GM18517 (cell line): ENCODE results near the gene HIPK2.

Experiments
- ATAC-seq: cut with Tn5 transposase; IDR thresholded peaks from one replicate; pipeline ENCODE4 v1.9.1; 2021; ENCODE audit warnings: mild to moderate bottlenecking, moderate library complexity; ENCODE audit not compliant: unreplicated experiment

The HIPK2 gene

DNA sequence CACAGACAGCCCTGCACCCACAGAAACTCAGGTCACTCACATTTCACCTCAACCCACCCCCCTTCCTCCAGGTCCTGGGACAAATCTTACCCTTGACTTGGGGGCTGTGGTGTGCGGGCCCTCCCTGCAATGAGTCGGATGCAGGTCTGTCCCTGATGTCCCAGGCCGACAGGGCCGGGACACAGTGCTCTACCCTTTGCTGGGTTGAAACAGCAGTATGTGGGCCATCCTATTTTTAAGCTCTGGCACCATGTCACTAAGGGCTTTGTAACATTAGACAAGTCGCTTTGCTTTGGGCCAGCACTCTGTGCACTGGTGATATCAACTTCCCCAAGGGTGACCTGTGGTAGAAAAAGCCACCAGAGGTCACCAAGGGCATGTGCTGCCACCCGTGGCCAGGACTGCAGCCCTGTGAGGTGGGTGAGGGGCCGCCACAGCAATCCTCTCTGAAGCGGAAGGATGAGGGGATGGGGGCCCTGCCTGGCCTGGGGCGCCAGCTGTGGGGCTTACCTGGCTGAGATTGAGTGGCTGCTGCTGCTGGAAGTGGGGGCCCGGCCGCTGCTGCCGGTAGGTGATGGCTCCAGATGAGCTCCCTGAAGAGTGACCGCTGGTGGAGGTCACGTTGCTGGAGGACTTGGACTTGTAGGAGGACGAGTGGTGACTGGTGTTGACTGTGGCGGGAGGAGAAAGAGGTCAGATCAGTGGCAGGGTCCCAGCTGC is 203.0 kb downstream of the HIPK2 start:
- no peak for ATAC-seq

DNA sequence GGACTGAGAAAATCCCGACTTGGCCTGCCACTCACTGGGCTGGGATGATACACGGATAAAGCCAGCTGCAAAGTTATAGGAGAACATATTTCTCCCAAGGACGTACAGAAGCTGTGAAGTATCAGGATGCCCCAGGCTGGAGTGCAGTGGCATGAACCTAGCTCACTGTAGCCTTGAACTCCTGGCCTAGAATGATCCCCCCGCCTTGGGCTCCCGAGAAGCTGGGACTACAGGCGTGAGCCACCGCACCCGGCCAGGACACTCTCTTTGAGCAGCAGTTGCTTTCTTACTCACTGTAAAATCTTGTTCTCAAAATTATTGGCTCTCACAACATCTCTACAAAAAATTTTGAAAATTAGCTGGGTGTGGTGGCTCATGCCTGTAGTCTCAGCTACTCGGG is 203.9 kb downstream of the HIPK2 start:
- no peak for ATAC-seq

DNA sequence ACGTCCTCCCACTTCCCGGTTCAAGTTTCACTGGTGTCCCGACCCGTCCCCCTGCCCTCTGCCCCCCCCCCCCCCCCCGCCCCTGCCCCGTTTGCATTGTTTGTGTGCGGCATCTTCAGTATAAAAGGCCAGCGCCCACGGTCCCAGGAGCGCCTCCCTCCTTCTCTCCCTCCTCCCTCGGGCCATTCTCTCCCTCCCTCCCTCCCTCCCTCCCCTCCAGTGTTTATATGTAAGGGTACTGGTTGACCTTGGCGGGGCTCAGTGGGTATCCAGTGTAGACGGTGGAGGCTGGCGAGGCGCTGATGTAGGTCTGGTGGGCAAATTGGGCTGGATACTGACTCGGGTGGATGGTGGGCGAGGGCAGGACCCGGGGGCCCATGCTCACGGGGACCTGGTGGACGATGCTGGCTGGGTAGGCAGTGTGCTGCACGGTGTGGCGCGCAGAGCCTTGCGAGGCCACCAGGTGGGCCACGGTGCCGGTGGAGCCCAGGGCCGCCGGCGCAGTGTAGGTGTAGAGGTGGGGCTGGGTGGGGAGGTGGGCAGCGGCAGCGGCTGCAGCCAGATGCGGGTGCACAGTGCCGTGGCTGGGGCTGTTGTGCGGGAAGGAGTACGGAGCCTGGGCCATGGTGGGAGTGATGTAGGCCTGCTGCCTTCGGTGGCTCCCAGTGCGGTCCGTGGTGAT is 205.0 kb downstream of the HIPK2 start:
- ATAC-seq, result no peak

DNA sequence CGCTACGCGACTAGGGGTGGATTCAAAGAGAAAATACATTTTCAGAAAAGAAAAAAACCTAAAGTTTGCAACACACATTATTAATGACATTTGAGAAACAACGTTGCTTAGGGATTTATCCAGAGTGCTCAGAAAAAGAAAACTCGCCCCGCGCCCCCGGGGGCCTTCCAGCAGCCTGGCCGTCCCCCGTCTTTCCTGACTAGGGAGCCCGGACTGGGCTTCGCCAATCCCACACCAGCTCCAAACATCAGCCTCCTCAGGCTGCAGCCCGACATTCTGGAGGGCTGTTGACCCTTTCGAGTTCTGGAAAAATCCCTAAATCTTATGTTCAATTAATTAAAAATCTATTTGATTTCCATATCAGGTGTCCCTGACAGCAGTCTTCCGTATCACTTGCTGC is 205.7 kb downstream of the HIPK2 start:
- no peak for ATAC-seq

DNA sequence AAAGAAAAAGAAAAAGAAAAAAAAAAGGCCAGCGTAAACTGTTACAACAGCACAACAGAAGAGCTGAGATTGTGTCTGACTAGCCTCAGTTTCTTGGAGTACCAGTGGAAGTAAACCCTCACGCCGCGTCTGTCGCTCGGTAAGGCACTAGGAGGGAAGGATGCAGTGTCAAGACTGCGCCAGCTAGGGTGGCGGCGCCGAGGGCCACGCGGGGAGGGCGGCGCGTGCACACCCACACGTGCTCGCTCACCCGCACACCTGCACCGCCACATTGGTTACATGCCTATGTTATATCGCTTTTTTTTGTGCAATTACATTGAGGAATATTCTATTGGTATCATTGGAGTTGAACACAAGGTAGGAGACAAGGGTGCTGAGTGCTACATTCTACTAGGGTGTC is 206.1 kb downstream of the HIPK2 start:
- ATAC-seq, result no peak

DNA sequence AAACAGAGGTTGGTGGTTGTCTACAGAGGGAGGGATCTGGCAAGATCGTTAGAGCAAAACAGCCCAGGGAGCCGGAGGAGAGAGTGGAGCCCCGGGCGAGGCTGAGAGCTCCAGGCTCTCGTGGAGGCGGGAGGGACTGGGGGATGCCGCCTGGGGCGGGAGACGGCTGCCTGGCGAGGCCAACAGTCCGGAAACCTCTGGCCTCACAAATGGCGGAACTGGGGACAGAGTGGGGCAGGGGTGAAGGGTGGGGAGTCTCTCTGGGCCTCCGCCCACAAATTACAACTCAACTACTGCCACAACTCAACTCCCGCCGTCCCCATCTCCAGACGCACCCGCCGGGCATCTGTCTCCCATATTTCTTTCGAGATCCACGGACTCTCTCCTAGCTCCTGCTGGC is 206.6 kb downstream of the HIPK2 start:
- no peak for ATAC-seq

DNA sequence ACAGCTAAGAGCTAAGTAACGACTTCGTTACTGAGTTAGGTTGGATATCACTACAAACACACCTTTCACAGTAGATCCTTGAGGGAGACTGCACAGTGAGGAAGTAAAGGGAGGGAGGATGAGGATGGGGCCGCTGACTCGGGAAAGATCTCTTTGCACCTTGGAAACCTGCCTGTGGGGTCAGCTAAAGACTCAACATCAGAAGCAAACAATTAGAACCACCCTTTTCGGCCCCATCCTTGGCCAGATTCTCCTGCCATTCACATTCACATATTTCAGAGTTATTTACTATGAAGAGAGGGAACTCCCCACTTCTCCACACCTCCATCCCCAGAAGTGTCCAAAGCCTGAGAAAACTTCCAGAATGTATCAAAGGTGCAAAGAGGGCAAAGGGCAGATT is 207.2 kb downstream of the HIPK2 start:
- ATAC-seq, result no peak

DNA sequence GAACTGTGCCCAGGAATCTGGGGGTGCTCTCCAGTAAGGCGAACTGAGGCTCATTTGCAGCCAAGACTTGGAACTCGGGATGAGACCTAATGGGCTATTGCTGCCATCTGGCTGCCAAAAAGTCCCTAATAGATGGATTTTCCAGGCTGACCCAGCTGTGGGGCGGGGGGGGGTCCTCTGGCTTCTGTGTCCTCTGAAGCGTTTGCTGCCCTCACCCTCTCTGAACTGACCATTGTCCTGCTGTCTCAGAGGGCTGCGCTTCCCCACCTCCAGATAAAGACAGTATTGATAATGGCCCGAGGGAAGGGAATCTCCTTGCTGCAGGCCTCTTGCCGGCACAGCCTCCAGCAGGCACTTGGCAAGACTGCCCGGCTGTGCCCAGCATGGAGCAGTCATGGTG is 207.7 kb downstream of the HIPK2 start:
- ATAC-seq, result no peak

DNA sequence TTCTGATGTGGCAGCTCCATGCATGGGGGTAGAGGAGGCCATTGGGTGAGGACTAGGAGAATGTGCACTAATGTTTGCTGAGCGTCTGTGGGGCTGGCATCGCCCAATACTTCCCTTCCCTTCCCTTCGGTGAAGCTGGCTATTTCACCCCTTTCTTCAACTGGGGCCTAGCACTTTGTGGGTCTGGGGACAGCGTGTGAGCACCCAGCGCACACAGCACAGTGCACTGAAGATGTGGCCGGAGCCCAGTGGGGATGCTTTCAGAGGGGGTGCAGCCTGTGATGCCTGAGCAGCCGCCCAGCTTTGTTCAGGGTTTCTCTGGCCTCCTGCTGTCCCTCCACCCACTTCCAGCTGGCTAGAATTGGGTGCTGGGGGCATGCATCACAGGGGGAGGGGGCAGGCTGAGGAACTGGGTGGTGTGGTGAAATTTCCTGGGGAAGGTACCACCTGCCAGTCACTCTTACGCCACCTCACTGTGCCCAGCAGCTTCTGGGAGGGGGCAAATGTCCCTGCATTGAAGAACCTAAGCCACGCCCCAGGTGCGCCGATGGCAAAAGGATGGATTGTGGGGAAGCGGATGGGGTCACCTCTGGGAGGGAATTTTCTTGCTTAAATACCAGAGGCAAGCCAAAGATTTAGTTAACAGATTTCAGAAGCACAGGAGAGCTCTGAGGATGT is 208.8 kb downstream of the HIPK2 start:
- ATAC-seq, result no peak

DNA sequence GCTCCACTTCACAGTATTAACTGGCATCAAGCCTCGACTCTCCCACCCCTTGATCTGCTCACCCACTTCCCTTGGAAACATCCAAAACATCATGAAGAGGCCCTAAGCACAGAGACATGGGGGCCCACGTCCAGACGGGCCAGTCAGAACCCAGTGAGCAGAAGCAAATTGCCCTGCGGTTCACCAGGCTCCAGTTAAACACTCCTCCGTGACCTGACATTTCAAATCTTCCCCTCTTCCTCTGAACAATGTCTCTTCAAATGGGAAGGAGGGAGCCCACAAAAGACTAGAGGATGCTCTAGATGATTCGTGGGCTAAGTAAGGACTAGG is 209.5 kb downstream of the HIPK2 start:
- no peak for ATAC-seq

DNA sequence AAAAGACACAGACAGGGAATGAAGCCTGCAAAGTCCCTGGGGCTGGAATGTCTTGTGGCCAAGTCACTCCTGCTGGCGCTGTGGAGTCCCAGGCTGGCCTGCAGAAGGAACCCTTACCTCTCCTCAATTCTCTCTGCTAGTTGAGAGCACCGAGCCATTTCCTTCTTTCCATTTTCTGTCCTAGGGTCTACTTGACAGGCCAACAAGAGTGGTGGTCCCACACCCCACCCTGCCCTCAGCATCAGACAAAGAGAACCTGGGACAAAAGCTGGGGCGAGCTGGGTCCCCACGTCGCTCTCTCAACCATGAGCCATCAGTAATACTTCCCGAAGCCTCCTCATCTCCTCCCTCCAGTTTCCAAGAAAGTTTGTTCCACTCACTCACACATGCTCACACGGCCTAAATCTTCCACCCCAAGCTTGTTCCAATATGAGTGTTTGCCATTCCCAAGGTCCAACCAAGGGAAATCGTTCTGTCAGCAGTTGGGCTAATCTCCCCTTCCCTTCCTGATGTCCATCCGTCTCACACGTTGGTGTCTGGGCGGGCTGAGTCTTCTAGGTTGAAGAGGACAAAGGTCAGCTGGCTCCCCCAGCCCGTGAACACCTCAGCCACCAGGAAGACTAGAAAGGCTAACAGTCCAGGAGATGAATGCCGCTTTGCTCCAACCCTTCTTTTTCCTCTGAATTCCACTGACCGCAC is 210.0 kb downstream of the HIPK2 start:
- no peak for ATAC-seq

DNA sequence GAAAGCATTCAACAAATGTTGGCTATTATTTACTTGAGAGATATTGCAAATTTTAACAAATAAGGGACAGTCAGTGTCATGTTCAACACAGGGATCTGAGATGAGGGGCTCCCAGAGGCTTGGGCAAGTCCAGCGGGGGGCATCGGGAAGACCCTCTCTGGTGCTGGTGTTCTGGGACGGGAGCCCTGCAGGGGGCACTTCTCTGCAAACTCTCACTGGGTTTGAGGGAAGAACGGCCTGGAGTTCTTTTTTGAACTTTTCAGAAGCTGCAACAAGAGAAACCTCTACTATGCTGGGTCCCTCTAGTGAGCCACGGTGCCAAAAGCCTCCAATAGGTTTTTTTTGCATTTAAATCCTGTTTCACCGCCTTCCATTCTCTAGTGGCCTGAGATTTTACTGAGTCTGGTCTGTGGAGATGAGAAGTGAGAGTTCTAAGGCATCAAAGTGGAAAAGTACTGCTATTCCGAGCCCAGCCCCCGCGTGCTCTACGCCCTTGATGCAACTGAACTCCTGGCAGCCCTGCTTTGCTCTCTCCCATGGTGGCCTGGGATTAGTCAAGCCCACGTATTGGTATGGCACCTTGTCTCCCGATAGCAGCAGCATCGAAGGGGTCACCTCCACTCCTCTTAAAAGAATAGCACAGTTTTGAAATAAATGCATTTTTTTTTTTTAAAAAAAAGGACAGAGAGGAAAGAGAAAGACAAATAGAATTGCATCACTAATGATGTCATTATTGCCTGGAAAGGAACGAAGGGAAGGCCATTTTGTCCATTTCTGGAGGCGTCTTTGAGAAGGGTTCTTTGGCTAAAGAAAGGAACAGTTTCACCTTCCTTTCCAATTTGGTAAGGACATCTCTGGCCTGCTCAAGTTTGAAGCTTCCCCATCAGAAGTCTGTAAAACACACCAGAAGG is 210.8 kb downstream of the HIPK2 start:
- ATAC-seq, result no peak

DNA sequence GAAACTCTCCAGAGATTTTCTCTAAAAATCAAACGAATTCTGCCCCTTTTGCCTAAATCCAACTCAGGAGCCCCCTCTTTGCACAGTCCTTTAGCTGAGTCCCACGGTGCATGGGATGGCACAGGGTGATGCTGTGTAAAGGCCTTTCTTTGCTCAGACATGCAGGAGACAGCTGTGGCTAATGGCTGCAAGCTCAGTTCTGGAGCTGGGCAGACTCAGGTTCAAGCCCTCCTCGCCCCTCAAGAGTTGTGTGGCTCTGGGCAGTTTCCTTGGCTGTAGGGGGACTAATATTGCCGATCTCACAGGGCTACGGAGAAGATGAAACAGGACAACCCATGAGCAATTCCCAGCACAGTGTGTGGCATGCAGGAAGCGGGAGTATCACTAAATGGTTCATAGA is 211.7 kb downstream of the HIPK2 start:
- ATAC-seq, result no peak

DNA sequence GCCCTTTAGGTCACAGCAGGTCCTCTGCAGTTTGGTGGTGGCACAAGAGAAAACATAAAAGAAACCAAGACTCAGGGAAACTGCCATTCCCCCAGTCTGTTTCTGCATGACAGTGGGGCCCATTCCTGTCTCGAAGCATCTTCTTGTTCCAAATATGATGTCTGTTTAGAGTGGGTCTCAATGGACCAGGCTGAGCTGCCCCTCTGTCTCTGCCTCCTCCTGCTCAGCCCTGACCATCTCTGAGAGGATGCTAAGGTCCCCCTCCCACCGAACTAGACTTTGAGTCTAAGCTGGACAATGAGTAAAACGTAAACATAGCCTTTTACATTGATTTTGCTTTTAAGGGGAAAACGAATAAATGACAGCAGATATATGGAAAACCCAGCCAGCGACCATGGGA is 213.9 kb downstream of the HIPK2 start:
- ATAC-seq, result no peak

DNA sequence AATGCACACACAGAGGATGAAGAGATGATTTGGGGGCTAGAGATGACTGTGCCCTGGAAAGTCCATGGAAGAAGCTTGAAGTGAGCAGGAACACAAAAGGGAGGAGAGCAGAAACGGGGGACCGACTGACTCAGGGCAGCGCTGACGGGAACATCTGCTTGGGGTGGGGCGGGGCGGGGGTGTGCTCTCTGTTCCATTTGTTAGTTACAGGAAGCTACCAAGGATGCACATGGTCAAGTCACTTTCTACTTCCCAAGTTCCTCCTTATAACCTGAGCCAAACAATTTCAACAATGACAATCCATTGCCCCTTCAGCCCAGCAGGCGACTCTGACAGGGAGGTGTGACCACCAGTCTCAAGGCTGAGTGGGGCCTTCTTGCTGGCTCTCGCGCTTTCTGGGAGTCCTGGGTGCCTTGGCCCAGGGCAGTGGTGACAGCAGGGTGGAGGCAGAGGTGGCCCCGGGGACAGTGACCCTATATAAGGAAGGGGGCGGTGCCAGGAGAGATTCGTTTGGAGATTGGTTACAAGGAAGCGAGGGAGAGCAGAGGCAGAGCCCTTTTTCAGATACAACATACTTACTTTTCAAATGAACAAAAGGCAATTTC is 214.7 kb downstream of the HIPK2 start:
- no peak for ATAC-seq

DNA sequence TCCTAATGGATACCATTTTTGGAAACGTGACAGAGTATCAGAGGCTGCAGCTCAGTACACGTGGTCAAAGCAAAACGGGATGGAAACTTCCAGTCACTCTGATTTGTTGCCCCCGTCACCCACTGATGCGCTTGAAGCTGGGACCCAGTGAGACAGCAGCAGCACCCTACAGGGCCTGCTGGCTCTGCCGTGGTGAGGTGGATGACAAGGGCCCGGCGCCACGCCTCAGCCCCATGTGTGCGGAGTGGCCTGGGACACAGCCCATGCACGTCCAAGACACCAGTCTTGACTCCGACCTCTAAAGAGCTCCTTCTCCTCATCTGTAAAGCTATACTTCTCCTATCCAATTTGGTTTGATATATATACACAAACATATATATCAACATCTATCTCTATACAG is 215.3 kb downstream of the HIPK2 start:
- ATAC-seq, result no peak

DNA sequence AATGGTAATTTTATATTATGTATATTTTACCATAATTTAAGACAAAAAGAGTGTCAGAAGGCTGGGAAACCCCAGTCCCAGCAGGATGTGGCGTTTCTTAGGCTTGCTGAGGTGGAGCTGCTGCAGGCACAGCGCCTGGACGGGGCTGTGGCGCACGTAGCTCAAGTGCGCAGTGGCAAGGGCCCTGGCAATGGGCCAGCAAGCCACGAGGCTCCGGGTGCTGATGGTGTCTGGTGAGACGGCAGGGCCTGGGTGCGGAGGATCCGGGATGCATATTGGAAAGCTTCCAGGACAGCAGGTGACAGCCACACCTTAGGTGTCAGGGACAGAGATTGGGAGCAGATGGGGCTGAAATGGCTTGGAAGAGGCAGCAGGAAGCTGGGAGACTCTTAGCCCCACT is 217.1 kb downstream of the HIPK2 start:
- no peak for ATAC-seq

DNA sequence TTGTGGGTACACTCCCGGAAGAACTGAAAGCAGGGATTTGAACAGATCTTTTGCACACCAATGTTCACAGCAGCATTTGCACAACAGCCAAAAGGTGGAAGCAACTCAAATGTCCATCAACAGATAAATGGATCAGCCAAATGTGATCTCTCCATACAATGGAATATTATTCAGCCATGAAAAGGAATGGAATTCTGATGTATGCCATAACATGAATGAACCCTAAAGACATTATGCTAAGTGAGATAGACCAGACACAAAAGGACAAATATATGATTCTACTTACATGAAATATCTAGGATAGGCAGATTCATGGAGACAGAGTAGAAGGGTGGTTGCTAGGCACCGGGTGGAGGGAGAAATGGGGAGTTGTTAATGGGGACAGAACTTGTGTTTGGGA is 217.6 kb downstream of the HIPK2 start:
- no peak for ATAC-seq

DNA sequence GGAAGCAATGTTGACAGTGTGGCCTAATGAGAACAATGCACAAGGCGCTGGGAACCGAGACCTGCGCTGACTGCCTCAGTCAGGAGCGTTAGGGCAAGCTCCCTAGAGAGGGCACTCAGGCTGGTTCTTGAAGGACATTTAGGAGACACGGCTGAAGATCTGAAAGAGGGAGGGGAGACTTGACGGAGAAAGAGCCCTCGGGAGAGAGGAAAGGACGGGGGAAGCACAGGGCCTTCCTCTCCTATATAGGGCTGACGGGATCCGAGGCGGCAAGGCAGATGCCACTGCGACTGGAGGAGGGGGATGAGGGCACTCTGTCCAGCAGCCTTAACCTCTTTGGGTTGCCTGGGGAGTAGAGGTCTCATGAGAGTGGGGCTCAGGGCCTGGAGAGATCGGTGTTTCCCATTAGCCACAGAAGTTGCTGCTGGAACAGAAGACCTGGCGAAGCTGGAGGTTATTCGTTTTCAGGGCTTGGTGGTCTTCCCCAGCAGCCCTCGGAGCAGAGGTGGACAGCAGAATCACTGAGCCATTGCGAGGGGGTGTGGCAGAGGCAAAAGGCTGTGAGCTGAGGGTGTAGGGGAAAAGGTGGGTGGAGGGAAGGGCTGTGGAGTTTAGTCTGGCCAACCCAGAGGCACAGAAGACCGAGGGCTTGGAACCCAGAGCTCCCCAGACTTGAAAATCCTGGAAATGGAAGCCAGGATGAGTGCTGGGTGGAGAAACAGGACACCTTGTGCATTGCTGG is 218.3 kb downstream of the HIPK2 start:
- ATAC-seq, result no peak
